HL-60/S4 (cell line): ENCODE measurements around the gene WASHC2C.
"Not testable (repeated sequence)": the region's sequence is repeated elsewhere in the genome, so short reads cannot be mapped to it uniquely, and the experiment has no call there.

ENCODE experiments used
- in situ Hi-C: fragments of 300-500 bp; cut with MboI; formaldehyde crosslinking; loops from 2 replicates; pipeline ENCODE4 v1.14.3; 2022; ENCODE audit warnings: low sequenced_read_pairs

The WASHC2C gene

GRCh38 chr10:45761622-45762021 is 34.6 kb downstream of the WASHC2C start:
- in situ Hi-C loops: not testable (repeated sequence)

GRCh38 chr10:45763037-45763436 is 36.0 kb downstream of the WASHC2C start:
- in situ Hi-C loops: not testable (repeated sequence)

- in situ Hi-C loops: not testable (repeated sequence)
Measured at GRCh38 chr10:45768334-45768733, 41.3 kb downstream of the WASHC2C start.

- in situ Hi-C loops: not testable (repeated sequence)
Measured at GRCh38 chr10:45771757-45772461, 44.8 kb downstream of the WASHC2C start.

GRCh38 chr10:45786217-45786616 is 59.2 kb downstream of the WASHC2C start:
- in situ Hi-C loops: not testable (repeated sequence)

- in situ Hi-C loops: not testable (repeated sequence)
Measured at GRCh38 chr10:45787212-45787741, 60.2 kb downstream of the WASHC2C start.

GRCh38 chr10:45789991-45790390 is 62.9 kb downstream of the WASHC2C start:
- in situ Hi-C loops: not testable (repeated sequence)

- in situ Hi-C loops: not testable (repeated sequence)
Measured at GRCh38 chr10:45790694-45791426, 63.8 kb downstream of the WASHC2C start.

- in situ Hi-C loops: not testable (repeated sequence)
Measured at GRCh38 chr10:45794761-45795160, 67.7 kb downstream of the WASHC2C start.

- in situ Hi-C loops: not testable (repeated sequence)
Measured at GRCh38 chr10:45803060-45804010, 76.3 kb downstream of the WASHC2C start.

- in situ Hi-C loops: not testable (repeated sequence)
Measured at GRCh38 chr10:45804996-45805395, 77.9 kb downstream of the WASHC2C start.

GRCh38 chr10:45809837-45810236 is 82.8 kb downstream of the WASHC2C start:
- in situ Hi-C loops: no loop called here

- in situ Hi-C loops: no loop called here
Measured at GRCh38 chr10:45811075-45811474, 84.0 kb downstream of the WASHC2C start.

- in situ Hi-C loops: not testable (repeated sequence)
Measured at GRCh38 chr10:45812959-45813358, 85.9 kb downstream of the WASHC2C start.

GRCh38 chr10:45814146-45814545 is 87.1 kb downstream of the WASHC2C start:
- in situ Hi-C loops: not testable (repeated sequence)

GRCh38 chr10:45817130-45817859 is 90.2 kb downstream of the WASHC2C start:
- in situ Hi-C loops: no loop called here

GRCh38 chr10:45817912-45818311 is 90.8 kb downstream of the WASHC2C start:
- in situ Hi-C loops: no loop called here

- in situ Hi-C loops: no loop called here
Measured at GRCh38 chr10:45819552-45819951, 92.5 kb downstream of the WASHC2C start.

- in situ Hi-C loops: not testable (repeated sequence)
Measured at GRCh38 chr10:45820107-45820830, 93.2 kb downstream of the WASHC2C start.

- in situ Hi-C loops: not testable (repeated sequence)
Measured at GRCh38 chr10:45822918-45823317, 95.9 kb downstream of the WASHC2C start.
